ENCODE measurements around the gene AATK.

The AATK gene

DNA sequence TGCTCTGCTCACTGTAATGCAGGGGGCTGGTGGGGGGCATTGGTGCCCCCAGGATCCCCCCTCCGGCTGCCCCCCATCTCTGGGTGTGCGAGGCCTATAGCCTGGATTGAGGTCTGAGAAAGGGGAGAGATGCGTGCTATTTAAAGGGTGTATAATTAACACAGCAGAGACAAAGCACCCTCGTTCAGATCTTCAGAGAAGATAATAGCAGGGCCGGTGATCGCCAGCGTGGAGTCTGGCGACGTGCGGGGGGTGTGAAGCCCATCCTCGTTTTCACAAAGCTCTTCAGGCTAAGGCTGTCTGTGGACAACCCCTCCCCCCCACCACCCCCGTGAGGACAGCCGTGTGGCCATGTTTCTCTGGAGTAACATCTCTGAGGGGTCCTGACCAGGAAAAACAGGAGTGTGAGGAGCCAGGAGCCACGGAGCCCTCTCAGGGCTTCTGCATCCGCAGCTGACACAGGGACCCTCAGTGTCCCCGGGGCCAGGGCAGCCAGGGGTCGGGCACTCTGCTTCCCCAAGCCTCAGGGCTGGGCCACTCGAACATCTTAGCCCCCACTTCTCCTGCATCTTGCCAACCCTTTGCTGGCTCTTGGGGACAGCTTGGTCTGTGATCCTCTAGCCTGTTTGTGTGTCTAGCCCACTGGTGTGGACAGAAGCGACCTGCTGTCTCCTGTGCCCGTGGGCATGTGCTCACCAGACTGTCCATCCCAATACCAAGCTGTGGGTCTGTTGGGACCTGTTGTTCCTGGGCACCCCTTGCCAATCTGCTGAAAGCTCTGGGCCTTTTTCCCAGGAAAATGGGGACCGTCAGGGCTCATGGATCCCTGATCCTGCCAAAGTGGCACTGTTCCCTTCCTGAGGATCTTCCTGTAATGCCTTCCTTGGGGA is 72.2 kb downstream of the AATK start:
- Mint-ChIP-seq H3K27me3 (no peaks in the 10 kb centered on the region), H3K9me3 (no peaks in the 10 kb centered on the region), H3K27ac (ENCODE audit: low read depth) (peak overlapping the region; percentile 85)

DNA sequence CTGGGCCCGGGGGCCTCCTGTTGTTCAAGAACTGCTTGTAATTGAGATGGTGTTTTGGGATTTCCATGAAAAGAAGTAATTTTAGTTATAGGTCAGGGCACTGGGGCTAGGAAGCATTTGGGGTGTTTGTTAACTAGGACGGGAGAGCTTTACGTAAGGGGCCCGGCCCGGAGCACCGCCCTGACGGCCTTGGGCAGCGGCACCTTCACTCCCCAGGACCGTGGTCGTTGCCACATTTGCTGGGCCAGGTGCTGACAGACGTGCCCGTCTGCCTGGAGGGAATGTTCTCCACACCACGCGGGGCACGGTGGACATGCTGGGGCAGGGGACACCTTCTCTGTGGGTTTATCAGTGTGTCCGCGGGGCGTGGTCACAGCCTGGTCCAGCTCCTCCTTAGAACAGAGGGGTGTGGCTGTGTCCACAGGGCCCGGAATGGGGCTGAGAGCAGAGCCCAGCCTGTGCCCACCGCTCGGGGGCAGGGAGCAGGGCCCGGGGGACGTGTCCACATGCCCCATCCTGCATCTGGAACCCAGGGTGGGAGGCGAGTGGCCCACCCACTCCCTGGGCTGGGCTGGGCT is 73.4 kb downstream of the AATK start:
- Mint-ChIP-seq H3K4me3 (no peak overlapping the region), H3K27ac (ENCODE audit: low read depth) (no peak overlapping the region), H3K27me3 (no peaks in the 10 kb centered on the region), H3K4me1 (peaks cover 17% of the 10 kb centered on the region), H3K36me3 (ENCODE audit: insufficient read depth) (peaks cover 14% of the 10 kb centered on the region), H3K9me3 (no peaks in the 10 kb centered on the region)
- DNase-seq (ENCODE audit: low spot score in 2 of 2) (no peak), ATAC-seq (replicated peaks; ENCODE audit: extremely low read depth, poor library complexity, severe bottlenecking) (no peak)

More for the DNA sequence above, 72.2 kb downstream of the AATK start:
- Mint-ChIP-seq H3K4me3 (no peak overlapping the region), H3K4me1 (peaks cover 17% of the 10 kb centered on the region), H3K36me3 (ENCODE audit: insufficient read depth) (peaks cover 14% of the 10 kb centered on the region)
- DNase-seq (ENCODE audit: low spot score in 2 of 2) (no peak), ATAC-seq (replicated peaks; ENCODE audit: extremely low read depth, poor library complexity, severe bottlenecking) (no peak)

DNA sequence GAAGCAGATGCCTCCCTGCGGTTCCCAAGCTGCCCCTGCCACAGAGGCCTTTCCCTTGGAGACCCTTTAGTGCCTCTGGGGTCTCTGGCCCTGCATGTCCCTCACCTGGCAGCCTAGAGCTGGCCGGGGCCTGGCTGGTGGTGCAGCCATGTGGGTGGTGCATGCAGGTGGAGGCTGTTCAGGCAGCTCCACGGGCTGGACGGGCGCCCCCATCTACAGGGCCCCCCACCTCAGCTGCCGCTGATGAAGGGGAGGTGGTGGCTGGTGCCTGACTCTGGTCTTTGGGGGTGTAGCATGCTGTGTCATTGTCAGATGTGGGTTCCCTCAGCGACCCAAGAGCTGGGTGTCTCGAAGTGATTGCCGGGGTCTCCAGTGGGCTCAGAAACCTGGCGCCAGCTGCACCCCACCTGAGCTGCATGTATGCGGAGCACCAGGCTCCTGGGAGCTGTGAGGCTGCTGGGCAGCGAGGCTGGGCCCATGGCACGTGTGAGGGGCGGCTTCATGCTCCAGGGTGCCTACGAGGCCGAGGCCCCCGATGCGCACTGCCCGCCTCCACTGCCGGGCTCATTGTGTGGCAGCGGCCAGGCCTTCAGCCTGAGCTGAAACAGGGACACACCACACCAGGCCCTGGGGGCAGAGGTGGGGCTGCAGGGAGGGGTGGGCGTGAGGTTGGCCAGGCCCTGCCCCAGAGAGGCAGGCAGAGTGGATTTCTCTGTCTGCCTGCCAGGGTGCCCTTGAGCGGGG is 74.1 kb downstream of the AATK start:
- ATAC-seq (replicated peaks; ENCODE audit: extremely low read depth, poor library complexity, severe bottlenecking) (no peak), DNase-seq (ENCODE audit: low spot score in 2 of 2) (no peak)
- peaks cover 14% of the 10 kb centered on the region for H3K36me3 Mint-ChIP-seq (ENCODE audit: insufficient read depth)
- H3K27ac Mint-ChIP-seq (ENCODE audit: low read depth): no peak overlapping the region
- peaks cover 16% of the 10 kb centered on the region for H3K4me1 Mint-ChIP-seq
- no peaks in the 10 kb centered on the region for H3K9me3 Mint-ChIP-seq
- no peaks in the 10 kb centered on the region for H3K27me3 Mint-ChIP-seq
- H3K4me3 Mint-ChIP-seq: no peak overlapping the region

DNA sequence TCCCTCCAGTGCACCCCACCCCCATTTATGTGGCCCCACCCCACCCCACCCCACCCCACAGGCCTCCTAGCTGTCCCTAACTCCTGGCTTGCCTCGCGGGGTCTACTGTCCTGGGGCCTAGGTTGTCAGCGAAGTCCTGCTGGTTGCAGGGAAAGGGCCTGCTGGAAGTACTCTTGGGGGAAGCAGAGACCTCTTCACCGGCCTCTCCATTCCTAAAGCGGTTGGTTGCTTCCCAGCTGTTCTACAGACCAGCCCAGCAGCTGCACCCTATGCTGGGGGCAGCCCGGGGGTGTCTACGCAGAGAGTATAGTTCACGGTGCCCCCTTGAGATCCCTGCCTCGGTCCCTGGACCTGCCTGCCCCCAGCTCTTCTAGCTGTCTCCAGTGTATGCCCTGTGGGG is 74.9 kb downstream of the AATK start:
- ATAC-seq (replicated peaks; ENCODE audit: extremely low read depth, poor library complexity, severe bottlenecking): no peak
- Mint-ChIP-seq H3K36me3 (ENCODE audit: insufficient read depth) (peaks cover 12% of the 10 kb centered on the region), H3K27me3 (no peaks in the 10 kb centered on the region), H3K4me1 (peaks cover 10% of the 10 kb centered on the region), H3K9me3 (no peaks in the 10 kb centered on the region), H3K4me3 (no peak overlapping the region), H3K27ac (ENCODE audit: low read depth) (no peak overlapping the region)
- DNase-seq (ENCODE audit: low spot score in 2 of 2): no peak

DNA sequence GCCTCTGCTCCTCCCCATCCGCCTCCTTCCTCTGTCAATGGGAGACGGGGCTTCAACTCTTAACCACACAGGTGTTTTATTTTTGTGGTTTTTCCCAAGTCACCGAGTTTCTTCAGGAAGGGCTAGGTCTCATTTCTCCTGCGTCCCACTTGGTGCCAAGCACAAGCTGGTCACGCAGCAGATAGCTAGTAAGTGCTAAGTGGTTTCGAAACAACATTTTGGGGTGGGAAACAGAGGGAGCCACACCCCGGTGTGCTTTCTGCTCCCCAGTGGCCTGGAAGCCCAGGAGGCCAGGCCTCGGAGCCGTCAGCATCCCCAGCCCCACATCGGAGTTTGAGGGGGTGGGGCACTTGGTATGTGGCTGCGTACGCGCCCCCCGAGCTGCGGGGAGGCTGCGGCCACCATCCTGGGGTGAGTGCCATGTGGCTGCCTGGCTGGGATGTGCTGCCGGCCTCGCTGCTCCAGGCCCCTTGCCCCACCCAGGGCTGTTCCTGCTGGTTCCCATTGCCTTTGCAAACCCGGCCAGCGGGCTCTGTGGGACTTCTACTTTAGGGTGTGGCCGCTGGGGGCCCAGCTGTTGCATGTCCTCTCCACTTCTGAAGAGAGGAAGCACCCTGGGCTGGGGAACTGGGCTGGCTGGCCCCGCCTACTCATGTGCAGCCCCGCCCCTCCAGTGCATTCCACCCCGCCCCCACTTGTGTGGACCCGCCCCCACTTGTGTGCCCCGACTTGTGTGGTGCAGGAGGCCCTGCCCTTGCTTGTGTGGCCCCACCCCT is 75.5 kb downstream of the AATK start:
- Mint-ChIP-seq H3K4me1 (peaks cover 10% of the 10 kb centered on the region), H3K27me3 (no peaks in the 10 kb centered on the region), H3K27ac (ENCODE audit: low read depth) (no peak overlapping the region), H3K36me3 (ENCODE audit: insufficient read depth) (peaks cover 11% of the 10 kb centered on the region), H3K9me3 (no peaks in the 10 kb centered on the region), H3K4me3 (no peak overlapping the region)
- ATAC-seq (replicated peaks; ENCODE audit: extremely low read depth, poor library complexity, severe bottlenecking) (no peak), DNase-seq (ENCODE audit: low spot score in 2 of 2) (no peak)

DNA sequence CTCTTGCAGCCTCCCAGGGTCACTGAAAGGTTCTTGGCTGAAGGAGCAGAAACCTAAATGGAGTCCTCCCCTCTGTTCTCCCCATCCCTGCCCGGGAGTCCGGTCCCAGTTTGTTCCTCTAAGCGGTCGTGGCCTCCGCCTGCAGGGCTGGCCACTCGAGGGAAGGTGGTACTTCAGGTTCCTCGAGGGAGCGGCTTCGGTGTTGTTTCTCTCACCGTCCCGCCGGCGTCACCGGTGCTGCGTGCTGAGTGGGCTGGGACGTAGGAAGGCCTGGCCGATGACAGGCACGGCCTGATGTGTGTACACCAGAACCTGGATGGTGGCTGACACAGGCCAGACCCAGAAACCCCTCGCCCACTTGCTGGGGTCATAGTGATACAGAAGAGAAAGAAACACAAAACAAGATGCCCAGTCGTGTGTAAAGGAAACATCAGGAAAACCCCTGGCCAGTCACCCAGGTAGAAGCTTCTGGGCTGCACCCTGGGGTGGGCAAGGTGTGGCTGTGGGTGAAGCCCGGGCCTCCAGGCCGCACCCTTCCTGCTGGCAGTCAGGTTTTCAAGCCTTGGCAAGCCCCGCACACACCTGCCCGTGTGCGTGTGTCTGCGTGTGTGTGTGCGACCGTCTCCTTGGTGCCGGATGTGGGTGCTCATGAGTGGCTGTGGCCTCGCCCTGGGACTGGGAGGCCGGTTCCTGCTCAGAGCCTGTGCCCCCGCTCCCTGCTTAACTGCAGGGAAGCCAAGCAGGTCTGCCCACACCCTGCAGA is 79.1 kb downstream of the AATK start:
- no peaks in the 10 kb centered on the region for H3K9me3 Mint-ChIP-seq
- H3K4me3 Mint-ChIP-seq: no peak overlapping the region
- no peaks in the 10 kb centered on the region for H3K36me3 Mint-ChIP-seq (ENCODE audit: insufficient read depth)
- DNase-seq (ENCODE audit: low spot score in 2 of 2) (no peak), ATAC-seq (replicated peaks; ENCODE audit: extremely low read depth, poor library complexity, severe bottlenecking) (no peak)
- no peaks in the 10 kb centered on the region for H3K4me1 Mint-ChIP-seq
- no peak overlapping the region for H3K27ac Mint-ChIP-seq (ENCODE audit: low read depth)
- H3K27me3 Mint-ChIP-seq: no peaks in the 10 kb centered on the region

DNA sequence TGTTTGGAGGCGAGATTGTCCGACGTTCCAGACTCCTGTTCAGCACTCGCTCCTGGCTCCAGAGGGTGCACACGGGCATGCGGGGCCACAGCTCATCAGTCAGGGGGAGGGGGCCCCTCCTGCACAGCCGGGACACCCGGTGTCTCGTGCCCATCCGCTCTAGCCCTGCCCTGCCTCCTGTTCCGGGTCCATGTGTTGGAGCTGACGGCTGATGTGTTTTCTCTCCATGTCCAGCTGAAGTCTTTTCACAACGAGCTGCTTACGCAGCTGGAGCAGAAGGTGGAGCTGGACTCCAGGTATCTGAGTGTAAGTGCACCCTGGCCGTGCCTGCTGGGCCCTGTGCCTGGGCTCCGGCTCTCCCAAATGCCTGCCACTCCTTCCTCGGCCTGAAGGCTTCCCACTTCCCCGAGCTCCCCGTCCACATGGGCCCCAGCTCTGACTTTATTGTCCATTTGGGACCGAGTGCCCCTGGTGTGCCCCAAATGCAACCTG is 80.6 kb downstream of the AATK start:
- Mint-ChIP-seq H3K36me3 (ENCODE audit: insufficient read depth) (no peaks in the 10 kb centered on the region), H3K4me3 (no peak overlapping the region), H3K27me3 (no peaks in the 10 kb centered on the region), H3K27ac (ENCODE audit: low read depth) (no peak overlapping the region), H3K9me3 (no peaks in the 10 kb centered on the region), H3K4me1 (no peaks in the 10 kb centered on the region)
- no peak for ATAC-seq (replicated peaks; ENCODE audit: extremely low read depth, poor library complexity, severe bottlenecking)
- DNase-seq (ENCODE audit: low spot score in 2 of 2): no peak

DNA sequence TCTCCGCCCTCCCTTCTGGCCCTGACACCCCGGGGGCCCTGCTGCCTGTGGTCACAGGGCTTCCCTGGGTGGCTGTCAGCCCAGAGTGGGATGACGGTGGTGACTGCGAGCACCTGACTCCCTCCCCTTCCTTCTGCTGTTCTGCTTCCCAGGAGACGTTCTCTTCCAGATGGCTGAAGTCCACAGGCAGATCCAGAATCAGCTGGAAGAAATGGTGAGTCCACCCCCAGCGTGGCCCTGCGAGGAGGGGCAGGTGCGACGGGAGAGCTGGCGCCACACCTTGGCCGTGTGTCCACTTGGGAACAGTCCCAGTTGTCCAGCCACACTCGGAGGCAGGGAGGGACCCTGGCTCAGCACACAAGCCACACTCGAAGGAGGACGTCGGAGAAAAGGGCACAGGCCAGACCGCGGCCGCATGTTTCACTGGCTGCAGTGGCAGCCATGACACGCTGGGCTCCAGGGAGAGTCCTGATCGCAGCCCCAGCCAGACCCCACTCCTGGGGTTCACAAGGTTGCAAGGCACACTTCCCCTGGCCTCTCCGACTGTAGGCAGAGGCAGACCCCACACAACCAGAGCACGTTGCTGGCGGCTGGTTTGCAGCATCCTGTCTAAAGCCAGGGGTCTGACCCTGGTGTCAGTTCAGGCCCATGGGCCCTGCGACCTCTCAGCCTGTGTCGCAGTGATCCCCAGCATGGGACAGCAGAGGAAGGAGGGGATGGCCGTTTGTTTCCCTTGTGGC is 81.2 kb downstream of the AATK start:
- no peak for ATAC-seq (replicated peaks; ENCODE audit: extremely low read depth, poor library complexity, severe bottlenecking)
- H3K9me3 Mint-ChIP-seq: no peaks in the 10 kb centered on the region
- H3K27ac Mint-ChIP-seq (ENCODE audit: low read depth): no peak overlapping the region
- H3K4me1 Mint-ChIP-seq: no peaks in the 10 kb centered on the region
- H3K27me3 Mint-ChIP-seq: no peaks in the 10 kb centered on the region
- H3K4me3 Mint-ChIP-seq: no peak overlapping the region
- H3K36me3 Mint-ChIP-seq (ENCODE audit: insufficient read depth): no peaks in the 10 kb centered on the region
- no peak for DNase-seq (ENCODE audit: low spot score in 2 of 2)

DNA sequence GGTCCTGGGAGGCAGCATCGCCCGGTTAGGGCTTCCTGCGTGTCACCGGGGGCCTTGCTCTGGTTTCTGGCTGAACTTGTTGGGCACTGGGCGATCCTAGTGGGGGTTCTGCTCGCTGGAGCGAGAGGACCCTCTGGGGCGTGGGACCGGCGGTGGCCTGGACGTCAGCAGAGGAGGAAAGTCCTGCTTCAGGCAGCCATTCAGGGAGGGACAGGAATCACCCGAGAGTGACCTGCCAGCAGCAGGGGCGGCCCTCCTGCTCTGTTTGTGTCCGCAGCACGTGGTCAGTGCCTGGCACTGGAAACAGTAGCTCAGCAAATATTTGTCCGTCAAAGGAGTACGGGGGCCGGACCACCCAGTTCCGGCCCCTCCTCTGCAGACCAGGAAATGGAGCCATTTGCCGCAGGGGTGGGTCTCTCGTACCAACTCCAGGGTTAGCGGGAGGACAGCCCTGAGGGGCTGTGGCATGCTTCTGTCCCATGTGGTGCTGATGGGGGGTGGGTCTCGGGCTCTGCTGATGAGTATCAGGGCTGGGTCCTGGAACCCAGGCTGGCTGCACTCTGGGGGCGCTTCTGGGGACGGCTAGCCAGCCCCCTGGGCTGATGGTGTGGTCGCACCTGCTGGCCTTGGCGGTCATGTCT is 82.8 kb downstream of the AATK start:
- H3K27me3 Mint-ChIP-seq: no peaks in the 10 kb centered on the region
- H3K9me3 Mint-ChIP-seq: no peaks in the 10 kb centered on the region
- H3K27ac Mint-ChIP-seq (ENCODE audit: low read depth): no peak overlapping the region
- no peaks in the 10 kb centered on the region for H3K4me1 Mint-ChIP-seq
- H3K36me3 Mint-ChIP-seq (ENCODE audit: insufficient read depth): no peaks in the 10 kb centered on the region
- ATAC-seq (replicated peaks; ENCODE audit: extremely low read depth, poor library complexity, severe bottlenecking) (no peak), DNase-seq (ENCODE audit: low spot score in 2 of 2) (no peak)
- no peak overlapping the region for H3K4me3 Mint-ChIP-seq

DNA sequence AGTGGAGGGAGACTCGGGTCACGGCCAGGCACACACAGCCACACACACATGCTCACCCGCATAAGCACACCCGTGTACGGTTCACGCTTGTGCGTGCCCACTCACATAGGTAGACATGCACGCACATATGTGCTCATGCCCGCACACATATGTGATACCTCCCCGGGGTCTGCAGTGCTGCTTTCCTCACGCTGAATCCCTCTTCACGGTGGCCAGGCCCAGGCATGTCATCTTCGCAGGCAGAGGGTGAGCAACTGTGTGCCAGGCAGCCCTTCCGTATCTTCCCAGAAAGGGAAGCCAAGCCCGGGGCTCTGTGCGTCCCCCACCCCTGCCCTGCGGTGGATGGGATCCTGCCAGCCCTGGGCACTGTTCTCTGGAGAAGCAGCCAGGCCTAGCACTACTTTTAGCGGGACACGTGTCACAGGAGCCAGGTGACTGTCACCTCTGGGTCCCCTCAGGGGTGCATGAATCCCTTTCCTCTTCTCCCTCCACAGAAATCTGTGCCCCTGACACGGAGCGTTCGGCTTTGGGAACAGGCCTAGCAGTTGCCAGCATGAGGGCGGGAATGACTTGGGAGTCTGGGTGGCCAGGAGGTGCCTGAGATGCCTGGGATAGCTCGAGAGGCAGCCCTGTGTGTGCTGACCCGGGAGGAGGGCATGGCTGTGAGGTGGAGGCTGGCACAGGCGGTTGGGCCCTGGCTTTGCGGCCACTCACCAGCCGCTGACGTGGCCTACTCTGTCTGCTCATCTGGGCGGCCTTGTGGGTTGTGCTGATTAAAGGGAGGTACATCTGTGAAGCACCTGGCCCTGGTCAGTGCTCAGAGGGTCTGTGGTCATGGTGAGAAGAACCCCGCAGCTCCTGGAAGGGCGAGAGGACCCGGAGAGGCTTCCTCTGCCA is 83.6 kb downstream of the AATK start:
- Mint-ChIP-seq H3K36me3 (ENCODE audit: insufficient read depth) (no peaks in the 10 kb centered on the region), H3K9me3 (no peaks in the 10 kb centered on the region), H3K4me1 (no peaks in the 10 kb centered on the region), H3K27ac (ENCODE audit: low read depth) (no peak overlapping the region), H3K4me3 (no peak overlapping the region), H3K27me3 (no peaks in the 10 kb centered on the region)
- ATAC-seq (replicated peaks; ENCODE audit: extremely low read depth, poor library complexity, severe bottlenecking) (no peak), DNase-seq (ENCODE audit: low spot score in 2 of 2) (no peak)
